NCI-H524 treated with DMSO at 0.1 percent for 48 hours (cell line): ENCODE data around the gene DCLK2.
"Not testable (repeated sequence)": the region's sequence is repeated elsewhere in the genome, so short reads cannot be mapped to it uniquely, and the experiment has no call there.

ENCODE experiments used
- DNase-seq: peaks from one replicate; lab custom pipeline; 2025; lab: John Stamatoyannopoulos, UW

The DCLK2 gene

DNA sequence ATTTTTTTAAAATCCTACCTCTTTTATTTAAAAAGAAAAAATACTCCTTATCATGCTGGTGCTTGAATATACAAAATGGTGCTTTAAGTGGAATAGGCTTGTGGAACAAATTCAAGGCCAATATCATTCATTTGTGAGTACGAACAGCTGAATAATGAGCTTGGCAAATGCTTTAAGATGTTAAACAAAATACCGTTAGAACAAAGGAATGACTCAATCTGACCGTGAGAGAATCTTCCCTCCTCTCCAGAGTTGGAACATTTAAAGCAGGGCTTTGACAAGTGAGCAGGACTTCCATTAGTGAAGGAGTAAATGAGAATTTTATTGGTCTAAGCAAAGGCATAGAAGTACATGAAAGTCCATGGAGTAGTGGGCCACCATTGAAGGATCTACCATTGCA, 74.5 kb downstream of the DCLK2 start:
- DNase-seq = no peak

DNA sequence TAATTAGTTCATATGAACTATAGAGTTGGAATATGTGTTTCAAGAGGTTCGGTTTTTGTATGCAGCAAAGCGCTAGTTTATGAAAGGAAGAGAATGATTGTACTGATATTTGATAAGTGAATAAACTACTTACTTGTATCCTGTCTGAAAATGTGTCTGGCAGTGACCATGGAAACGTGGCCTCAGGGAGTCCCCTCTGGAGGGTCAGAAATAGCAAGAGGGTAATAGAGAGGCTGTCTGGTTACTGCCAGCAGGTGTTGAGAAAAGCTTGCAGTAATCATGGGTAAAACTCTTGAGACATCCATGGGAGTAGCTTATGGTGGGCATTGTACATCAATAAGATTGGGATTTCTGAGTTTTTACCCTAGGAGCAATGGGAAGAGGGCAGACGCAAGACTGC, 77.1 kb downstream of the DCLK2 start:
- DNase-seq = no peak

DNA sequence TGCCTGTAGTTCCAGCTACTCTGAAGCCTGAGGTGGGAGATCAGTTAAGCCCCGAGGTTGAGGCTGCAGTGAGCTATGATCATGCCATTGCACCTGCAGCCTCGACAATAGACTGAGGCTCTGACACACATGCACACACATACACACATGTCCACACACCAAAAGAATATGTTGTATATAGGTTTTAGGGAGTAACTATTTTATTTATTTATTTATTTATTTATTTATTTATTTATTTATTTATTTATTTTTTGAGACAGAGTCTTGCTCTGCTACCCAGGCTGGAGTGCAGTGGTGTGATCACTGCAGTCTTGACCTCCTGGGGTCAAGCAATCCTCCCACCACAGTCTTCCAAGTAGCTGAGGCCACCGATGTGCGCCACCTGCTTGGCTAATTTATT, 78.3 kb downstream of the DCLK2 start:
- no peak for DNase-seq

DNA sequence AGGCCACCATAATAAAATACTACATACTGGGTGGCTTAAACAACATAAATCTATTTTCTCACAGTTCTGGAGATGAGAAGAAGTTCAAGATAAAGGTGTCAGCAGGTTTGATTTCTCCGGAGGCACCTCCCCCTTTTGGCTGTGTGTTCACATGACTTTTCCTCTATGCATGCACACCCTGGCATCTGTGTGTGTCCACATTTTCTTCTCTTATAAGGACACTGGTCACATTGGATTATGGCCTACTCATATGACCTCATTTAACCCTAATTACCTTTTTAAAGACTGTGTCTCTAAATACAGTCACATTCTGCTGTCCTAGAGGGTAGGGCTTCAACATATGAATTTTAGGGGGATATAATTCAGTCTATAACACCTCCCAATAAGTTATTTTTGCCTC, 79.8 kb downstream of the DCLK2 start:
- DNase-seq = no peak

DNA sequence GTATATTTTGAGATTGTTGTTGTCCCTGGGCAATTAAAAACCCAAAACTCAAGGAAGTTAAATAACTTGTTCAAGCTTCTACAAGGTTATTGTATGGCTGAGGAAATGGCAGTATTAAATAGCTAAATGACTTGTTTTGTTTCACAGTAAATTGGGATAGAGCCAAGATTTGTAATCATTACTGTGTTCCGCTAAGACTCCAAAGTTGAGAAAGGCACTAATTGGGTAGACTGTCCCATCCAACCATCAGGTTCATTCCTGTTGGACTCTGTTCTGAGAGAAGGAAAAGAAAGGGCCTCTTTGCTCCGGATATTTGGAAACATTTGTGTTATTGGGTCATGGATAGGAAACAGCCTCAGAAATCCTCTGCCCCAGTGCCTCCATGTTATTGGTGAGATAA, 82.2 kb downstream of the DCLK2 start:
- no peak for DNase-seq

DNA sequence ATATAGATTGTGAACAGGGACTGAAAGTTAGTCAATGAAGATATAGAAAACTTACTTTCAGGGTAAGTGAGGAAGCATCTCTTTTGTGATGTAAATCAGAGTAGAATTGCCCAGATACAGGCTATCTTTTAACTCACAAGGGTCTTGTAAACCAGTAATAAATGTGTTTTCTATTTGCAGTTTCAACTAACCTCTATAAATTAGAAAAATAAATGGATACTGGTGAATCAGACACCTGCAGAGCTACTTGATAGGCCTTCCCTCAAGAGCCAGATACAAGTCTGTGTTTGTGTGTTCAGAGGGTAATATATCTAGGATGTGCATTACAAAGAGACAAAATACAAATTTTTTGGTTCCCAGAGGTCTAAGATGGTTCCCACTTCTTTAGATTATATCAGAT, 82.9 kb downstream of the DCLK2 start:
- DNase-seq = no peak

DNA sequence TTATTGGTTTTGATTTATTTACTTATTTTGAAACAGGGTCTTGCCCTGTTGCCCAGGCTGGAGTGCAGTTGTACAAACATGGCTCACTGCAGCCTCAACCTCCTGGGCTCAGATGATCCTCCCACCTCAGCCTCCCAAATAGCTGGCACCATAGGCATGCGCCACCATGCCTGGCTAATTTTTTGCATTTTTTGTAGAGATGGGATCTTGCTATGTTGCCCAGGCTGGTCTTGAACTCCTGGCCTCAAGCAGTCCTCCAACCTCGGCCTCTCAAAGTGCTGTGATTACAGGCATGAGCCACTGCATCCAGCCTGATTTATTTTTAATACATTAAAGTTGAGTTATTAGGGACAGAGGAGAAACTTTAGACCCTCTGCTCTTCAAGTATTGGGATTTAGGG, 83.8 kb downstream of the DCLK2 start:
- not testable (repeated sequence) for DNase-seq

DNA sequence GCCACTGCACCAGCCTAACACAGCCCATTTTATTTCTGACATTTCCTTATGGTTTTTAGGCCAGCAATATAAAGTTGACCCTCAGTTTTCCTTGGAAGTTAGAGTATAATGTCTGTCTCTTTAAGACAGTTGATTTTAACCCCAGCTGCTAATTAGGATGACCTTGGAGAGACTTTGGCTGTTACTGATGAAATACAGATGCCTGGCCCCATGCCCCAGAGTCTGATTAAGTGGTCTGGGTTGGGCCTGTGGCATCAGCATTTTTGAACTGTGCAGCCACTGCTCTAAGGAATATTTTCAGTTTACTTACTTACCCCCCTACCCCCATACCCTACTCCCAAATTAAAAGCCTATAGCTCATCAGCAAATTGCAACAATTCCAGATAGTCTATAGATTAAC, 85.8 kb downstream of the DCLK2 start:
- no peak for DNase-seq

DNA sequence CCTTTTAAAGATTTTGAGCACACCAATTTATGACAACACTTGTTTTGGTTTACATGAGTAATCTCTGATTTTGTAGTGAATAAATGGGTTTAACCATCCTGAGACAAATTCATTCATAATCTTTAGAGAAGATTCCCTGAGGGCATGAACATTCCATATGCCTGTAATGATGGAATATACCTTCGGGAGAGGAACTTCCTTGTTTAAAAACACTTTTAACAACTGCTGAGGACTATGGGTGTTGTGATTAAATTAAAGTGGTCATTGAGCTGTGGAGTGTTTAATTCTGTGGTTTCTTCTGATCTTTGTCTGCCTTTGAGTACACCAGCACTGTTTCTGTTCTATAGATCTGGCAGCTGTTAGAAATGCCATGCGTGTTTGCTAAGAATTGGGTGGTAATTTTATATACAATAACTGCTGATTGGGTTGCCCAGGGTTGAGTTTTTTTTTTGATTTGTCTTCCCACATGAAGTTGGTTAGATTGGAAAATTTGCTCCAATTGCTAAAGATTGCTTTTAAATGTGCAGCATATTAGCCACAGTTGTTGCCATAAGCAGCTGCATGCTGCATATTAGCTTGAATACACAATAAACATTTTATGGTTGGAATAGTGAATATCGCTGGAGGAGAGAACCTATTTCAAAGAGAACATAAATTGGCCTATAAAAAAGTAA, 86.8 kb downstream of the DCLK2 start:
- DNase-seq = no peak

DNA sequence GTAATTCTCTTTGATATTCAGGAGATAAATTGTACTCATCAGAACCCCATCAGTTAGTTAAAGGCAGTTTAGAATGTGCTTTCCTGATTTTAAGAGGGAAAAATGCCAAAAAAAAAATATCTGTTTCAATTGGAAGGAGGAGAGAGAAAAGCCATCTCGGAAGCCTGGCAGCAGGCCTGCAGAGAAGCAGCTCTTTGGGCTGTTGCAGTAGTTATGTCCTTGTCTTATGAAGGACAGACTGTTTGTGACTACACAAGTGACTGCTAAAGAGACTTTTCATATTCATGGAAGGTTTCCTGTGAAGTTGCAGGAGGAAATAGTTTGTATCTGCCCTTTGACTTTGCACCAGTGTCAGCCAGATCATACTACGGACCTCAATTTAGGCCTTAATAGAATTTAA, 88.8 kb downstream of the DCLK2 start:
- no peak for DNase-seq

DNA sequence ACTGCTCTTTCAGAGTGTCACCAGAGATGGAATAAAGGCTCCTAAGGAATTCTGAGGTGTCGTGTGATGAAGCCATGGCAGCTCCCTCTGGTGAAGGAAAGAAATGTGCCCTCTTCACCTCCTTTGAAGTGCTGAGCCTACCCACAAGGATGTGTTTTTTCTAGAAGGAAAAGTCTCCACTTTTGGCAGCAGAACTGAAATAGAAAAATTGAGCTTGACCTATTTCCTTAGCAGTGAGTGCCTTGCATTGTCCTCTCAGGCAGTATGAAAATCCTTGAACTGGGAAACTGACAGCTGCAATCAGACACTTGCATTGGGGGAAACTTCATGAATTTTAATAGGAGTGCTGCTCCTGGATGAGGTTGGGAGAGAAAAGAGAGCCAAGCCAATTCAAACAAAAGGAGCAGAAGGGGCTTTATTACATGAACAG, 95.2 kb downstream of the DCLK2 start:
- DNase-seq = no peak

DNA sequence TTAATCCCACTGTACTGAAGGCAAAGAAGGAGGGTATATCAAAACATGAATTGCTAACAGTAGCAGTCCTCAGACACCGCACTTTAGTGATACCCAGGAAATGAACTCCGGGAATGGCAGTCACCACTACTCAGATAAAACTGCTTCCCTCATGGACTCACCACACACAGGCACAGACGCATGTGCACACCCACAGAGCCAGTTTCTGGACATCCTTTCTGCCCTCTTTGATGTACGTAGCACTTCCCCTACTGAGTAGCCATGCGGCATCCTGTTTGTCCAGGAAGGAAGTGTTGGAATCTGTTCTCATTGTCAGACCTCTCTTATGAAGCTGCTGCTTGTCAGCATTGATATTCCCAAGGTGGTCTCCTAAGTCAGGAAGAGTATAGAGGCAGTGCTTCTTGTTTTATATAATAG, 95.7 kb downstream of the DCLK2 start:
- DNase-seq = no peak

DNA sequence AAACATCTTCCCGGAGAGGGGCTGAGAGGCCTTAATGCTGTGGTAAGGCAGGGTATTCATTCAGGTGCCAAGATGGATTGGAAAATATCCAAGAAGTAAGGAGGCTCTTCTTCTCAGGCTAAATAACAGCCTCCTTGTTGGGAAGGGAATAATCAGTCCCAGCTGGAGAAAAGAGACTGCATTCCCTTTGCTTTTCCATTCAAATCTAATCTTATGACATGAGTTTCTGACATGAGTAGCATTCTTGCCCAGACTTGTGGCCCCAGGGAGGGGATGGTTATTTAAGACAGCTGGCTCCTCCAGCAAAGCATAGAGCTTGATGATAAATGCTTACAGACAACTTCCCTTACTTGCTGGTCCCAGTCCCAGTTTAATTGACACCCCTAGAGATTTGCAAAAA, 98.3 kb downstream of the DCLK2 start:
- DNase-seq = no peak

DNA sequence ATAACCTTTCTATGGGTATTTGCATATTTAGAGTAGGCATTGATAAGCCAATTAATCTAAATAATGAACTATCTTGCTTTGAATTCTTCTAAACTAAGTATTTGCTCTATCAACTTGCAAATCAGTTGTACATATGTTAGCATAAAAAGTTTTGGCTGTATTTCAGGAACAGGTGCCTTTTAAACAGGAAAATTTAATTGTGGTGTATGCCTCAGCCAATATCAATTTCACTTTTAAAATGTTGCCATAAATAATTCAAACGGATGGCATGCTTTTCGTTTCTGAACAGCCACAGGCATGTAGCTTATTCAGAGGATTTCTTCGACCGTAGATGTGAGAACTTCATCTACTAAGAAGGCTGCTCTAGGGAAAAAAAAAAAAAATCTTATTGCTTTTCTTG, 99.9 kb downstream of the DCLK2 start:
- DNase-seq = no peak

DNA sequence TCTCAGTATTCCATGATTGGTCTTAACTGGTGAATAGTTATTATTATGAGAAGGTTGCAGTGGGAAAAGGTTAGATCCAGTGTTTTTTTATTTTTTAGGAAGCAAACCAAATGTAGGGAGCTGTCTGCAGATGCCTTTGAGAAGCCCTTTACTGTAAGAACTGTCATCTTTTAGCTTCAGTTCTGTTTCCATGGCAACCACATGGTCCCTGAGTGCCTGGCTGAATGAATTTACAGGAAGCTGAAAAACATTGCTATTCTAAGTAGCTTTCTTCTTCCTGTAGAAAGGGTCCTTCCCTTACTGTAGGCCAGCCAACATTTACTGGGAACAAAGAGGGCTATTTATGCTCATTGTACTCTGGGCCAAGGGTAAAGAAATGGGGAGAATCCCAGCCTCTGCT, 103.3 kb downstream of the DCLK2 start:
- DNase-seq = no peak

DNA sequence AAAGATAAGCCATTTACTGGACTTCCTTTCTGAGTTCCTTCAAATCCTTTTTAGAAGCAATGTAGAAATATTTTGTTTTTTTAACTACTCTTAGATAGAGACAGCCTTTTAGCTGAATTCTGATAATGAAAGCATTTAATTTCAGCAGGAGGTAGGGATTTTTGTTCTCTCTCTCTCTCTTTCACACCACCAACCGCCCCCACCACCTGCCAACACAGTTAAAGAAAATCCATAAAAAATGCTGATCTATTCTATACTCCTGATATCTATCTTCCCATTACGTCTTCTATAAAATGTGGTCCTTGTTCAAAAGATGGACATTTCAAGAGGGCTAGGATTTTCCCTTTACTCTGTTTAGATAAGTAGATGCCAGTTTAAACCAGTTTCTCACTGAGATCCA, 104.5 kb downstream of the DCLK2 start:
- DNase-seq = no peak

DNA sequence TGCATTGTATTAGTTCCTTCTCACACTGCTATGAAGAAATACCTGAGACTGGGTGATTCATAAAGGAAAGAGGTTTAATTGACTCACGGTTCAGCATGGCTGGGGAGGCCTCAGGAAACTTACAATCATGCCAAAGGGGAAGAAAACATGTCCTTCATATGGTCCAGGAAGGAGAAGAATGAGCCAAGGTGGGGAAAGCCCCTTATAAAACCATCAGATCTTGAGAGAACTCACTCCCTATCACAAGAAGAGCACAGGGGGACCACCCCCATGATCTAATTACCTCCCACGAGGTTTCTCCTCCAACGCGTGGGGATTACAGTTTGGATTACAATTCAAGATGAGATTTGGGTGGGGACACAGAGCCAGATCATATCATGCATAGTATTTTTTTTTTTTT, 106.8 kb downstream of the DCLK2 start:
- DNase-seq = not testable (repeated sequence)

DNA sequence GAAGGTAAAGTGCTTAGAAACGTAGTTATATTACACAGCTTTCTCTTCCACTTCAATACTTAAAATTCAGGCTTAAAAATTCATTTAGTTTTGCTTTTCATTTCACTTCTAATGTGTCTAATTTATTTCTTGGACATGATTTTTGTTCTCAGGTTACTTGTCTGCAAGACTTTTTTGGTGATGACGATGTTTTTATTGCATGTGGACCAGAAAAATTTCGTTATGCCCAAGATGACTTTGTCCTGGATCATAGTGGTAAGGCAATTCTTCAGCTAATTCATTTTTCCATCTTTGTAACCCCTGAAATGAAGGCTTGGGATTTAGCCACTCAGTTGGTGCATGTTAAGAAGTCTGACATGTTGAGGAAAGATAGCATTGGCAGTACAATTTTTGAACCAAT, 114.7 kb downstream of the DCLK2 start:
- no peak for DNase-seq

DNA sequence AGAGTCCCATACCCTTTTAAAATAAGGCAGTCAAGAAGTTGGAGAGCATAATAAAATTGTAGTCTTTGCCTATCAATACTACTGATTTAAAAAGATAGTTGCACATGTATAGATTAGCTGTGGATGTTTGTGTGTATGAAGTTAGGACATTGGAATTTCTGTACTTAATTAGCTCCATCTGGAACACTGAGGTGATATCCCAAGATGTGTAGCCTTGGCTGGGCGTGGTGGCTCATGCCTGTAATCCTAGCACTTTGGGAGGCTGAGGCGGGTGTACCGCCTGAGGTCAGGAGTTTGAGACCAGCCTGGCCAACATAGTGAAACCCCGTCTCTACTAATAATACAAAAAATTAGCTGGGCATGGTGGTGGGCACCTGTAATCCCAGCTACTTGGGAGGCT, 119.0 kb downstream of the DCLK2 start:
- DNase-seq = not testable (repeated sequence)

DNA sequence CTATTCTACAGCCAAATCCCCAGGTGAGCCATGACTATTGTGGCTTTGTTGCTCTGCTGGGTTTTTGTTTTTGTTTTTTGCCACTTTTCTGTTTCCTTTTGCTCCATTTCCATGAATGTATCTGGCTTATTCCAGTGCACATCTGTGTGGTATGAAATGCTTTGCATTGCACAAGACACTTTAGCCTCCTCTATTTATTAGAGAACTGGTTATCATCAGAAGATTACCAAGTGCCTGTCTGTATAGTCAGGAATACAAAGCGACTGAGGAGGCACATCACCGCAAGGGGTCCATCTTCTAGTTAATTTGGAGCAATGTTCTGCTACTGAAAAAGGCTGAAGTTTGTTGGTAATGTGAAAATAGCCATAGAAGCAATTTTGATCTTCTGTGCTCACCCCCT, 120.8 kb downstream of the DCLK2 start:
- no peak for DNase-seq

DNA sequence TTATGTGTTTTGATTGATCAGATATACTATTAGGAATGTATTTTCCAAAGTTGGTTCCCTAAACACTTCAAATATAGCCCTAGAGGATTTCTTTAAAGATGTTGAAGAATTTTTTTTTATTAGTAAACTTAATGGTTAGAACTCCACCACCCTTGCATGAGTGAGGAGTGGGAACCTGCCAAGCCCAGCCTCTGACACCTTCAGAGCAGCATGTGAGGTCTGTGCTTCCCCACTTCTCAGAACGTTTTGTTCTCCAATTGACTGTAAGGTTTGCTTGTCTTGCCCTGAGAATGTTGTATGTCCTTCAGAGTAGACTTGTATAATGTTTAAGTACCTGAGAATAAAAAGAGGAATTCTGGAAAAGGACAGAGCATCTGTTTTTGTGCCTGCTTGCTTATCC, 126.8 kb downstream of the DCLK2 start:
- no peak for DNase-seq

DNA sequence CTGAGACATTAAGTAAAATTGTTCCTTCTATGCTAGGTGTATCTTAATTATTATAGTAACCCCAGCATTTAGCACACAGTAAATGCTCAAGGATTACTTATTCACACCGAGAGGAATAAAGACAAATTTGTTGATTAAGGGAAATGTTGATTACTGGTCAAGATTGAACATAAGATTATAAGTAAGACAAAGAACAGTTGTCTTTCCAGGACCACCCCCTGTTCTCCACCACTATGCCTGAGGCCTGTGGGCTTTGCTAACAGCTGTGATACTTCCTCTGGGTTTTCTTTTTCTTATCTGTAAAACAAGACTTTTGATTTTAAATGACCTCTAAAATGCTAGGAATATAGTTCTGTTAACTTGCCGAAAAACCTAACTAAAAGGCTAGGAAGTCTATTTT, 128.0 kb downstream of the DCLK2 start:
- DNase-seq = no peak

DNA sequence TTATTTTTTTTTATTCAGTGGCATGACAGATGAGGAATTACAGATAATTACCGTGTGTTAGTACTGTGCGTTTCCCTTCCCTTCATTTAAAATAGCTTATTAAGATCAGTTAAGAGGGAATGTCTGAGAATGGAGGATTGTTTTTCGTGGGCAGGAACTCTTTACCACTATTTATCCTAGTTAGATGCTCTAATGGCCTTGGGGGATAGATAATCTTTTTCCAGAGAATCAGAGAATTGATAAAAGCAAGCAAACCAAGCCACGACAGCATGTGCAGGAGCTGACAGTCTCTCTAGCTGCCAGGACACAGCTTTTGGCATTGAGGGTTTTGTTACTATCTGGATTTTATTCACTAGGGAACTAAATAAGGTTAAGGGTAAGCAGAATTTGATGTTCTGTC, 128.7 kb downstream of the DCLK2 start:
- DNase-seq = no peak

DNA sequence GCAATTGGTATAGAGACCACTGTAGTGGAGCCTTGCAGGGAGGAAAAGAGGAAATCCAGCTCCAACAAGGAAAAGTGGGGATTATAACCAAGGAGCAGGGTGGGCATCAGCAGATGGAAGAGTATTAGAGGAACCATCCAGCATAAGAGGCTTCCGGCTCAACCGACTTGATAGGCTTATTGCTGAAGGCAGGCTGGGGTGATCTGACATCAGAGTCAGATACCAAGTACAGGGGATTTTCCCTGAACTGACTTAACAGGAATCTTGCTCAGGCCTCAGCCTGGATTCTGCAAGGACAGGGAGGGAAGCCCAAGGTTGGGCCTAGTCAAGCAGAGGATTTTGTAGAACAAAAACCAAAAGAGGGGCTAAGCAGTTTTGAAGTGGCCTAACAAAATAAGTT, 129.6 kb downstream of the DCLK2 start:
- DNase-seq = peak; percentile 9
